CD8-positive, alpha-beta memory T cell (primary cell): ENCODE measurements around the gene ABRAXAS1. TPM values are rescaled to one million over a fixed set of nuclear protein-coding genes. Genes with fewer than 3 reads are reported as not detected.

Source experiments
- polyA plus RNA-seq: library from polyadenylated mRNA; unstranded; fragments of 300-500 nt; fragmentation: Illumina TruSeq; gene quantifications from one replicate; pipeline ENCODE4 v1.2.3, GENCODE V29; 2021
- total RNA-seq, 2 experiments: library from RNA; stranded (reverse); gene quantifications; one replicate each; pipeline ENCODE4 v1.2.3, GENCODE V29; 2021

Gene ABRAXAS1
- total and polyA plus RNA-seq, 3 experiments from 2014 or later: 8.1 to 11.0 (median 10.8) TPM

Other genes with a start within 250 kb of the ABRAXAS1 start
- gene COQ2, start 200.3 kb downstream of the ABRAXAS1 start, total RNA-seq: 10 to 100 TPM; 23.6 to 24.3 TPM
- gene COQ2, start 200.3 kb downstream of the ABRAXAS1 start, polyA plus RNA-seq: 7.5 TPM
- gene HPSE, start 150.3 kb downstream of the ABRAXAS1 start, total RNA-seq: 10 to 100 TPM; 10.6 to 10.9 TPM
- 4.1 TPM for gene HPSE, start 150.3 kb downstream of the ABRAXAS1 start, polyA plus RNA-seq
- gene HELQ, start 29.3 kb downstream of the ABRAXAS1 start, total RNA-seq: 10 to 100 TPM; 14.0 to 15.3 TPM
- gene HELQ, start 29.3 kb downstream of the ABRAXAS1 start, polyA plus RNA-seq: 23.5 TPM
- gene MRPS18C, start 29.0 kb downstream of the ABRAXAS1 start, total RNA-seq: 10 to 100 TPM; 86.0 to 87.2 TPM
- 63.6 TPM for gene MRPS18C, start 29.0 kb downstream of the ABRAXAS1 start, polyA plus RNA-seq
- gene GPAT3, start 51.0 kb upstream of the ABRAXAS1 start, total RNA-seq: 1 to 10 TPM; 5.4 to 6.2 TPM
- gene GPAT3, start 51.0 kb upstream of the ABRAXAS1 start, polyA plus RNA-seq: 6.8 TPM